NT2/D1 (cell line): Measurements from ENCODE around the gene SLC66A2.

Experiments
- SUZ12 ChIP-seq: IDR thresholded peaks from 2 replicates; pipeline ENCODE4 v1.6.1; 2011; ENCODE audit not compliant: insufficient read length, insufficient read depth; ENCODE audit errors: extremely low read depth
- YY1 ChIP-seq: IDR thresholded peaks from 2 replicates; pipeline ENCODE4 v1.6.1; 2011; ENCODE audit not compliant: insufficient read length, insufficient read depth
- ZNF274 ChIP-seq: IDR thresholded peaks from 2 replicates; pipeline ENCODE4 v1.6.1; 2011; ENCODE audit warnings: mild to moderate bottlenecking, low read depth, low read length

DNA sequence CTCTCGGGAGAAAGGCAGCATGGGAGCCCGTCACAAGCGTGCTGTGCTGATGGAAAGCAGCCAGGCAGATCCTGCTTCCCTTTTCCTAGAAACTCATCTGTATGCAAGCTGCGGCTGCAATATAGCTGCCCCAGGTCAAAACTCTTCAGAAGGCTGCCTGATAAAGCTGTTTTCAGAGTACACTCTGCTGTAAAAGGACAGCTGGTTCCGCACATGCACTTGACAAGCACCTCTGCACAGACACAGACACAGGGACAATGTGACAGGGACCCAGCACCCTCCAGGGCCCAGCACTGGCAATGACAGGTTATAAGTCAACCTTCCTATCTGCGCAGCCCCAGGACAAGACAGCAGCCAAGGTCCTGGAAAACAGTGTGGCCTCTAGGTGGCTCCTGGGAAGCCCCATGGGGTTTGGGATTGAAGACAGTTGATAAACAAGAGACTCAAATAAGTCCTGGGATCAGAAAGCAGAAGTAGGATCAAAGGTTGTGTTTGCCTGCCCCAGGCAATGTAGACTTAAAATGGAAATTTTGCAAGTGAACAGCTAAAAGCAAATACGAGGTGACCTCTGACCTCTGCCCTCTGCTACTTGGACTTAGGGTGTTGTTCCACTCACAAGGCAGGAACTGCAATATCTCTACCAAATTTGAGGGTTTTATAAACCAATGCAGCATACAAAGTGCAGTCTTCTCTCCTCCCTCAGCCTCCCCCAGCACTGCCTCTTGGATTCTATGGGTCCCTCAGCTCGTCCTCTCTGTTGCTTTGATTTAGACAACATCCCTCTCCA, 16.9 kb downstream of the SLC66A2 start:
- TF ChIP-seq YY1: no peak
- TF ChIP-seq ZNF274: no peak
- TF ChIP-seq SUZ12: no peak
